ENCODE results near the gene SMG5.

Gene SMG5

DNA sequence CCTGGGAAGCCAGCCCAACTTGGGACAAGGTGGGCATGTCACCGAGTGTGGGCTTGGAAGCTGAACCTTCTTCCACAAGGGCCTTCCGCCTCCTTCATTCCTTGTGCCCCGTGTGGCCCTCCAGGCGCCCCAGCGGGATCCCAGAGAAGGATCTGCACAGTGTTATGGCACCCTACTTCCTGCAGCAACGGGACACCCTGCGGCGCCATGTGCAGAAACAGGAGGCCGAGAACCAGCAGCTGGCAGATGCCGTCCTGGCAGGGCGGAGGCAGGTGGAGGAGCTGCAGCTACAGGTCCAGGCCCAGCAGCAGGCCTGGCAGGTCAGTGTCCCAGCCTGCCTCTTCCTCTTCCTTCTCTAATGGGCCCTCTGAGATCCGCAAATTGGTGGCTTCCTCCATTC is 46.5 kb downstream of the SMG5 start:
- TF ChIP-seq, protein P1, sequence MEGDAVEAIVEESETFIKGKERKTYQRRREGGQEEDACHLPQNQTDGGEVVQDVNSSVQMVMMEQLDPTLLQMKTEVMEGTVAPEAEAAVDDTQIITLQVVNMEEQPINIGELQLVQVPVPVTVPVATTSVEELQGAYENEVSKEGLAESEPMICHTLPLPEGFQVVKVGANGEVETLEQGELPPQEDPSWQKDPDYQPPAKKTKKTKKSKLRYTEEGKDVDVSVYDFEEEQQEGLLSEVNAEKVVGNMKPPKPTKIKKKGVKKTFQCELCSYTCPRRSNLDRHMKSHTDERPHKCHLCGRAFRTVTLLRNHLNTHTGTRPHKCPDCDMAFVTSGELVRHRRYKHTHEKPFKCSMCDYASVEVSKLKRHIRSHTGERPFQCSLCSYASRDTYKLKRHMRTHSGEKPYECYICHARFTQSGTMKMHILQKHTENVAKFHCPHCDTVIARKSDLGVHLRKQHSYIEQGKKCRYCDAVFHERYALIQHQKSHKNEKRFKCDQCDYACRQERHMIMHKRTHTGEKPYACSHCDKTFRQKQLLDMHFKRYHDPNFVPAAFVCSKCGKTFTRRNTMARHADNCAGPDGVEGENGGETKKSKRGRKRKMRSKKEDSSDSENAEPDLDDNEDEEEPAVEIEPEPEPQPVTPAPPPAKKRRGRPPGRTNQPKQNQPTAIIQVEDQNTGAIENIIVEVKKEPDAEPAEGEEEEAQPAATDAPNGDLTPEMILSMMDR (IDR thresholded peaks at IDR 0.05; ENCODE audit: insufficient read depth, missing control alignments), result no peak
- no peak for DNase-seq (ENCODE audit: insufficient read length, low spot score)
- FAIRE-seq, result no peak

DNA sequence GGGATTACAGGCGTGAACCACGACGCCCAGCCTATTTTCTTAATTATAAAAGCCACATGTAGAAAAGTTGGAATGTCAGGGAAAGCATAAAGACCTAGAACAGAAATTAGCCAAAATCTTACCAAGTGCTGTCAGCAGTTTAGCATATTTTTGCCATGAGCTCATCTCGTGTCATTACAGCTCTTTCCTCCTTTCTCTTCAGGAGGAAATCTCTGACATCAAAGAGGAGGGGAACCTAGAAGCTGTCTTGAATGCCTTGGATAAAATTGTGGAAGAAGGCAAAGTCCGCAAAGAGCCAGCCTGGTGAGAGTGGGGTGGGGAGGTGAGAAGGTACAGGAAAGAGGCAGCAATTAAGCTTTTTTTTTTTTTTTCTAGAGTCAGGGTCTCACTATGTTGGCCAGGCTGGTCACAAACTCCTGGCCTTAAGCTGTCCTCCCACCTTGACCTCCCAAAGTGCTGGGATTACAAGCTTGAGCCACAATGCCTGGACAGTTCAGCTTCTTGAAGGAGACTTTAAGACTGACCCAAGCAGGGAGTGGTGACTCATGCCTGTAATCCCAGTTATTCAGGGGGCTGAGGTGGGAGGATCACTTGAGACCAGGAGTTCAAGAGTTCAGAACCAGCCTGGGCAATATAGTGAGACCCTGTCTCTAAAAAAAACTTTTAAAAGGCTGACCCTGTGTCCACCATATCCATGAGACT is 49.0 kb downstream of the SMG5 start:
- TF ChIP-seq, protein P1 (IDR thresholded peaks at IDR 0.05; ENCODE audit: insufficient read depth, missing control alignments), result no peak
- FAIRE-seq (no peak), DNase-seq (ENCODE audit: insufficient read length, low spot score) (no peak)

DNA sequence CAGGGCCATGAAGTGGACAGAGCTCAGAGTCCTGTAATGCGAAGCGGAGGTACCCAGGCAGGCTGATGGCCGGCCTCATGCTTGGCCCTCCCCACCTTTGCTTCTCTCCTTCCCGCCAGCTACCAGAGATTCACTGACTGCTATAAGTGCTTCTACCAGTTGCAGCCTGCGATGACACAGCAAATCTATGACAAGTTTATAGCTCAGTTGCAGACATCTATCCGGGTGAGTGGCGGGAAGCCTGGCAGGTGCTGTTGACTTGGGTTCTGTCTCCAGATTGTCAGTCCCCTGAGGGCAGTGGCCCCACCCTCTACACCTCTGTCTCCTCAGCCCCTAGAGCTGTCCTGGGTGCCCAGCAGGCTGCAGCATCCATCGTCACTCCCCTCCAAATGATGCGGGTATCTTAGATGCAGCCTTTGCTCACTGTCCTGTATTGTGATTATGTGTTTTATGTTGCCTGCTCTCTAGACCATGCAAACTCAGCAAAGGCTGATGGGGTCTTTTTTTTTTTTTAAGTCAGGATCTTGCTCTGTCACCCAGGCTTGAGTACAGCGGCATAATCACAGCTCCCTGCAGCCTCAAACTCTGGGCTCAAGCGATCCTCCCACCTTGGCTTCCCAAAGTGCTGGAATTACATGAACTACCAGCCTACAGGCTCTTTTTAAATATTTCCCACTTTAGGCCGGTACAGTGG is 50.3 kb downstream of the SMG5 start:
- no peak for FAIRE-seq
- DNase-seq (ENCODE audit: insufficient read length, low spot score), result no peak
- TF ChIP-seq, protein P1 (IDR thresholded peaks at IDR 0.05; ENCODE audit: insufficient read depth, missing control alignments), result no peak

DNA sequence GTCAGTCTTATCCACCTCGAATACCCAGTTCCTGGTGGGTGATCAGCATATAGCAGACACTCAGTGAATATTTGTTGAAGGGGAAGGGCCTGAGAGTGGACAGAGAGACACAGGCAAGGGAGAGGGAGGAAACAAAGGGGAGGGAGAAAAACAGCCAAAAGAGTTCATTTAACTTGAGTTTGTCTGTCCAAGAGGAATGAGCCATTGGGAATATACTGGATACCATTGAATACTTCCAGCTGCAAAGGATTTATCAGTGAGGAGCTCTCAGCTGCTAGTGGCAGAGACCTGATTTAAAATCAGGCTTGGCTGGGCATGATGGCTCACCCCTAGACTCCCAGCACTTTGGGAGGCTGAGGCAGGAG is 52.2 kb downstream of the SMG5 start:
- TF ChIP-seq, protein P1 (IDR thresholded peaks at IDR 0.05; ENCODE audit: insufficient read depth, missing control alignments), result no peak
- DNase-seq (ENCODE audit: insufficient read length, low spot score) (no peak), FAIRE-seq (no peak)

DNA sequence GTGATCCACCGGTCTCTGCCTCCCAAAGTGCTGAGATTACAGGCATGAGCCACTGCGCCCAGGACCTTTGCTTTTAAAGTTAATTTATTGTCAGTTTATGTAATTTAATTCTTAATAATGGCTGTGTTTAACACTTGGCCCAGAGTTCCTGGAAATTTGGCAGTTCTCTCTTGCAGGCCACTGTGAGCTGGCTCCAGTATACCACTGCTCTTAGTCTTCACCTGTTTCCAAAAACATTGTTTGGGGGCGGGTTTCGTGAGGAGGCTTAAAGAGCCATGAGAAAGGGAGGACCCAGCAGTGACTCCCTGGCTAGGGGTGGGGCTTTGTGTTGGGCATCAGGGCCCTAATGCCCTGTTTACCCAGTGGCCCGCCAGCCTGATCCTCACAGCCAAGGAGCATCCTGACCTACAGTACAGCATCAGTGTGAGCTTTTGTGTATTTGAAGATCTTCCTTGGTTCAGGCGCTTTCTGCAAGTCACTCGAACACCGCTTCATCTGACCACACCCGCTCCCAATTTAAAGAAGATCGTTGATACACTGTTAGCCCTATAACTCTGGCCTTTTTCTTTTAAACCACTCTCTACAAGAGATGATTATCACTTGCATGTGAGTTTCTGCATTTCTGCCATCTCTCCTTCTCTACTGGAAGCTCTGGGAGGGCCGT is 52.7 kb downstream of the SMG5 start:
- TF ChIP-seq, protein P1 (IDR thresholded peaks at IDR 0.05; ENCODE audit: insufficient read depth, missing control alignments), result no peak
- no peak for FAIRE-seq
- no peak for DNase-seq (ENCODE audit: insufficient read length, low spot score)

DNA sequence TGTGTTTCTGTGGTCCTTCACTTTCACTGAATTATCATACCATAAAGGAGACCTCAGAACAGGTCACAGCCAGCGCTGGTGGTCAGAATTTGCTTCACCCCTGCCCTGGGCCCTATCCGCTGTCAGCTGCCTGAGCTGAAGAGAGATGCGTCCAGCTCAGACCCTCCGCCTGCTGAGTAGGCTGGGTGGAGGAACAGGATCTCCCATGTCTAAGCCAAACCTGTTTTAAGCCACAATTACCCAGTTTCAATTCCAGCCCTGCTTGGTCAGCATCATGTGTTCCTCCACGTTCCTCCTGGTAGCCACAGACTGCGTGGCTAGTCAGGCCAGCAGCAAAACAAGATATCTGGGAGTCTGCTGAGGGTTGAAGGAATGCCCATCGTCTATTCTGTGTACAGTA is 54.1 kb downstream of the SMG5 start:
- FAIRE-seq (no peak), DNase-seq (ENCODE audit: insufficient read length, low spot score) (no peak)
- TF ChIP-seq, protein P1 (IDR thresholded peaks at IDR 0.05; ENCODE audit: insufficient read depth, missing control alignments), result no peak

DNA sequence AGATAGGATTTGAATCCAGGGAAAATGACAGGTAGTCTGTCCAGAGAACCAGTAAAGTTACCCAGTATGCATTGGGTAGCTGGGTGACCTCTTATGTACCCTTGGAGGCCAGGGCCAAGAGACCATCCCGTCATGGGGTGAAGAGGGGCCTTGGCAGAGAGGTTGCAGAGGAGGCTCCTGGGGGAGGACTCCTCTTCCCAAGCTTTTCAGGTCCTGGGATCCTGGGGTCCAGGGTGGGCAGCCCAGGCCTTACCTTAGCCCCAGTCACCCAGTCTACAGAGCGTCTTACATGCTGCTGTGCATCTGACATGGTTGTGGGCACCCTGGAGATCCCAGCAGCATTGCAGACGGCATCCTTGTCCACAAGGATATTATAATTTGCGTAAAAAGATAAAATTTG is 55.8 kb downstream of the SMG5 start:
- TF ChIP-seq, protein P1 (IDR thresholded peaks at IDR 0.05; ENCODE audit: insufficient read depth, missing control alignments), result no peak
- no peak for FAIRE-seq
- DNase-seq (ENCODE audit: insufficient read length, low spot score), result no peak
